Measurements from ENCODE around the gene ZNF664.

Gene ZNF664

GRCh38 chr12:124013073-124013472 lies 40.1 kb downstream of the ZNF664 start:
- Histone ChIP-seq H3K14ac (ENCODE audit: low read length) (no peak overlapping the region), H3K27ac (ENCODE audit: low read depth, low read length) (no peak overlapping the region)

DNA sequence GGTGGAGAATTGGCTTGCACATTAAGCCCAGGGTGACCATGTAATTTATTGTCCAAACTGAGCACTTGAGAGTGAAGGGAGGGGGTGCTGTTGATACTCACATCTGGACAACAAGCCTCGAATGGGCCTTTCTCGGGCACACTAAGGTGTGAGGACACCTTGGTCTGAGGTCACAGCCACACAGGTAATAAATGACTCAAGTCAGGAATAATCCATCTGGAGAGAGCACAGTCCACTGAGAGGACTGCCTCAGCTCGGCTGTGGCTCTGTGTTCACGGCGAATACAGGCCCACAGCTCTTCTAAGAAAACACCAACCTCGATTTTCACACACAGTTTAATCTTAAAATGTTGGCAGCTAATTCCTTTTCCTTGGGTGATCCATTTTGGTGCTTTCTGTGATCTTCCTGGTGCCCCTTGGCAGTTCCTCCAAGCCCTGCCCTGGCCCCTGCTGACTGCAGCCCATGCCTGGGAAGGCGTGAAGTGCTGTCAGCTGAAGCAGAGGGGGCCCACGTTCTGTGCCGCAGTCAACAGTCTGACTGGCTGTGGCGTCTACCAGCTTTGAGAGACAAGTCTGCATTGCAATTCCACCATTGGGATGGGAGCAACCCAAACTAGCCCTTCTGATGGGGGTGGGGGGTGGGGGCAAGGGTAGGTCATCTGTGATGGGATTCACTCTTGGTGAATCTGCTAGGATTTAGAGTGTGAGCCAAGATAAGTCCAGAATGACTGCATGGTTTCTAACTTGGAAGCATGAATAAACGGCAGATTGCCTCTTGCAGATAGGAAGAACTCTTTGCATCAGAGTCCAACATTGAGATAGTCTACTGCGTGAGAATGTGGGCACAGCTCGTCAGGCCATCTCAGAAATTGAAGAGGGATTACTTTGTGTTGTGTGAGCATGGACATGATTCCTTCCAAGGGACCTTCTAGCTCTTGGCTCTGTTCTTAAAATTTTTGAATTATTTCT lies 42.8 kb downstream of the ZNF664 start:
- no peak overlapping the region for H3K4ac ChIP-seq (ENCODE audit: low read depth, low read length)
- no peak overlapping the region for H3K4me3 ChIP-seq (ENCODE audit: low read depth, low read length)
- no peak overlapping the region for H3K9ac ChIP-seq (ENCODE audit: low read length)
- H3K79me1 ChIP-seq (ENCODE audit: low read length), result no peaks in the 10 kb centered on the region
- H3K36me3 ChIP-seq (ENCODE audit: control insufficient read depth in 1 of 2, insufficient read depth in 2 of 2, low read length in 2 of 2), result peaks cover 9 to 24% of the 10 kb centered on the region in 2 experiments
- no peak overlapping the region for H4K8ac ChIP-seq (ENCODE audit: low read depth, low read length)
- H3K79me2 ChIP-seq (ENCODE audit: control insufficient read depth, insufficient read depth, low read length, poor library complexity), result no peaks in the 10 kb centered on the region
- H2BK120ac ChIP-seq (ENCODE audit: insufficient read depth, low read length, poor library complexity), result no peak overlapping the region
- no peak overlapping the region for H2AFZ ChIP-seq (ENCODE audit: insufficient read depth, low read length, poor library complexity)
- no peak overlapping the region for H3K14ac ChIP-seq (ENCODE audit: low read length)
- no peak overlapping the region for H4K91ac ChIP-seq (ENCODE audit: low read depth, low read length)
- no peak overlapping the region for H3K18ac ChIP-seq (ENCODE audit: low read length)
- no peaks in the 10 kb centered on the region for H3K4me1 ChIP-seq (ENCODE audit: control insufficient read depth in 1 of 2, insufficient read depth in 2 of 2, low read length in 2 of 2)
- no peak overlapping the region for H3K4me2 ChIP-seq (ENCODE audit: low read length)
- H4K12ac ChIP-seq (ENCODE audit: low read depth, low read length), result no peak overlapping the region
- no peak overlapping the region for H2AK5ac ChIP-seq (ENCODE audit: low read length)
- H3K23ac ChIP-seq (ENCODE audit: low read length), result no peak overlapping the region
- H2BK5ac ChIP-seq (ENCODE audit: low read depth, low read length, poor library complexity), result no peak overlapping the region
- DNase-seq, result no peak
- no peaks in the 10 kb centered on the region for H3K9me3 ChIP-seq (ENCODE audit: insufficient read depth, low read depth, low read length)
- H2BK12ac ChIP-seq (ENCODE audit: low read length), result no peak overlapping the region
- no peak overlapping the region for H3K27ac ChIP-seq (ENCODE audit: low read depth, low read length)
- H3K27me3 ChIP-seq (ENCODE audit: insufficient read depth, low read length), result no peaks in the 10 kb centered on the region
- no CpG with 5 or more reads among the region's 13 CpGs for WGBS (ENCODE audit: extremely low coverage, insufficient coverage, insufficient read length)

More at GRCh38 chr12:124013073-124013472, 40.1 kb downstream of the ZNF664 start:
- H2AK5ac ChIP-seq (ENCODE audit: low read length), result no peak overlapping the region
- H2BK12ac ChIP-seq (ENCODE audit: low read length), result no peak overlapping the region
- no peak overlapping the region for H3K18ac ChIP-seq (ENCODE audit: low read length)
- H3K79me2 ChIP-seq (ENCODE audit: control insufficient read depth, insufficient read depth, low read length, poor library complexity), result no peaks in the 10 kb centered on the region
- no CpG with 5 or more reads among the region's 7 CpGs for WGBS (ENCODE audit: extremely low coverage, insufficient coverage, insufficient read length)
- H3K27me3 ChIP-seq (ENCODE audit: insufficient read depth, low read length), result no peaks in the 10 kb centered on the region
- H3K36me3 ChIP-seq (ENCODE audit: control insufficient read depth in 1 of 2, insufficient read depth in 2 of 2, low read length in 2 of 2), result peaks cover 11 to 26% of the 10 kb centered on the region in 2 experiments
- H3K4me2 ChIP-seq (ENCODE audit: low read length), result no peak overlapping the region
- H3K9me3 ChIP-seq (ENCODE audit: insufficient read depth, low read depth, low read length), result no peaks in the 10 kb centered on the region
- H4K12ac ChIP-seq (ENCODE audit: low read depth, low read length), result no peak overlapping the region
- H3K4ac ChIP-seq (ENCODE audit: low read depth, low read length), result no peak overlapping the region
- no peak overlapping the region for H3K4me3 ChIP-seq (ENCODE audit: low read depth, low read length)
- H2AFZ ChIP-seq (ENCODE audit: insufficient read depth, low read length, poor library complexity), result no peak overlapping the region
- no peak overlapping the region for H2BK5ac ChIP-seq (ENCODE audit: low read depth, low read length, poor library complexity)
- no peaks in the 10 kb centered on the region for H3K4me1 ChIP-seq (ENCODE audit: control insufficient read depth in 1 of 2, insufficient read depth in 2 of 2, low read length in 2 of 2)
- no peak overlapping the region for H2BK120ac ChIP-seq (ENCODE audit: insufficient read depth, low read length, poor library complexity)
- no peak for DNase-seq
- H4K8ac ChIP-seq (ENCODE audit: low read depth, low read length), result no peak overlapping the region
- H3K23ac ChIP-seq (ENCODE audit: low read length), result no peak overlapping the region
- H3K9ac ChIP-seq (ENCODE audit: low read length), result no peak overlapping the region
- H4K91ac ChIP-seq (ENCODE audit: low read depth, low read length), result no peak overlapping the region
- no peaks in the 10 kb centered on the region for H3K79me1 ChIP-seq (ENCODE audit: low read length)

DNA sequence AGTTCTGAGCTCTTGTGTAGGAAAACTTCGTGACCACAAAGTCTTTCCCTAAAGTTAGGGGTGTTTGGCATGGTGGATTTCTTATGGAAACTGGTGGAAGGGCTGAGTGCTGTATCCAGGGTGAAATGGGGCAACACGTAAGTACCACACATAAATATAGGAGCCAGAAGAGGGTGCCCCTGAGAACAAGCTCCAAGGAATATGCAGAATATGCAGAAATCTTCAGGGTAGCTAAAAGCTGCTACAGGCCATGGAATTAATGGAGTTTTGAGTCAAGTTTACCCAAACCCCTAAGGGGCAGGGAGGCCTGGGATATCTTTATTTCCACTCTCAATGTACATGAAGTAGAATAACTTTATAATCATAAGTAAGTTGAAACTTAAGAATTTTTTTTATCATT lies 44.0 kb downstream of the ZNF664 start:
- H3K23ac ChIP-seq (ENCODE audit: low read length), result no peak overlapping the region
- H3K4me3 ChIP-seq (ENCODE audit: low read depth, low read length), result no peak overlapping the region
- no peak overlapping the region for H2BK5ac ChIP-seq (ENCODE audit: low read depth, low read length, poor library complexity)
- no peak overlapping the region for H4K12ac ChIP-seq (ENCODE audit: low read depth, low read length)
- WGBS (ENCODE audit: extremely low coverage, insufficient coverage, insufficient read length), result no CpG with 5 or more reads among the region's 2 CpGs
- no peak overlapping the region for H3K18ac ChIP-seq (ENCODE audit: low read length)
- no peak overlapping the region for H2AFZ ChIP-seq (ENCODE audit: insufficient read depth, low read length, poor library complexity)
- no peak overlapping the region for H3K9ac ChIP-seq (ENCODE audit: low read length)
- no peak overlapping the region for H2BK120ac ChIP-seq (ENCODE audit: insufficient read depth, low read length, poor library complexity)
- no peaks in the 10 kb centered on the region for H3K4me1 ChIP-seq (ENCODE audit: control insufficient read depth in 1 of 2, insufficient read depth in 2 of 2, low read length in 2 of 2)
- H3K36me3 ChIP-seq (ENCODE audit: control insufficient read depth in 1 of 2, insufficient read depth in 2 of 2, low read length in 2 of 2), result peaks cover 6 to 18% of the 10 kb centered on the region in 2 experiments
- no peak overlapping the region for H3K14ac ChIP-seq (ENCODE audit: low read length)
- H3K9me3 ChIP-seq (ENCODE audit: insufficient read depth, low read depth, low read length), result no peaks in the 10 kb centered on the region
- no peak for DNase-seq
- H3K79me1 ChIP-seq (ENCODE audit: low read length), result no peaks in the 10 kb centered on the region
- no peaks in the 10 kb centered on the region for H3K79me2 ChIP-seq (ENCODE audit: control insufficient read depth, insufficient read depth, low read length, poor library complexity)
- H4K8ac ChIP-seq (ENCODE audit: low read depth, low read length), result no peak overlapping the region
- no peak overlapping the region for H2AK5ac ChIP-seq (ENCODE audit: low read length)
- H3K4me2 ChIP-seq (ENCODE audit: low read length), result no peak overlapping the region
- no peak overlapping the region for H3K4ac ChIP-seq (ENCODE audit: low read depth, low read length)
- H3K27me3 ChIP-seq (ENCODE audit: insufficient read depth, low read length), result no peaks in the 10 kb centered on the region
- no peak overlapping the region for H4K91ac ChIP-seq (ENCODE audit: low read depth, low read length)
- H2BK12ac ChIP-seq (ENCODE audit: low read length), result no peak overlapping the region
- no peak overlapping the region for H3K27ac ChIP-seq (ENCODE audit: low read depth, low read length)

GRCh38 chr12:124018539-124018938 lies 45.5 kb downstream of the ZNF664 start:
- no peak overlapping the region for H3K18ac ChIP-seq (ENCODE audit: low read length)
- no peak for DNase-seq
- H2AK5ac ChIP-seq (ENCODE audit: low read length), result no peak overlapping the region
- no peak overlapping the region for H4K91ac ChIP-seq (ENCODE audit: low read depth, low read length)
- H3K4me3 ChIP-seq (ENCODE audit: low read depth, low read length), result no peak overlapping the region
- H3K79me2 ChIP-seq (ENCODE audit: control insufficient read depth, insufficient read depth, low read length, poor library complexity), result no peaks in the 10 kb centered on the region
- no peak overlapping the region for H3K23ac ChIP-seq (ENCODE audit: low read length)
- no peak overlapping the region for H2BK120ac ChIP-seq (ENCODE audit: insufficient read depth, low read length, poor library complexity)
- H3K4me2 ChIP-seq (ENCODE audit: low read length), result no peak overlapping the region
- no CpG with 5 or more reads among the region's 2 CpGs for WGBS (ENCODE audit: extremely low coverage, insufficient coverage, insufficient read length)
- no peak overlapping the region for H4K8ac ChIP-seq (ENCODE audit: low read depth, low read length)
- no peaks in the 10 kb centered on the region for H3K79me1 ChIP-seq (ENCODE audit: low read length)
- H2BK5ac ChIP-seq (ENCODE audit: low read depth, low read length, poor library complexity), result no peak overlapping the region
- no peak overlapping the region for H3K4ac ChIP-seq (ENCODE audit: low read depth, low read length)
- no peaks in the 10 kb centered on the region for H3K9me3 ChIP-seq (ENCODE audit: insufficient read depth, low read depth, low read length)
- no peak overlapping the region for H2AFZ ChIP-seq (ENCODE audit: insufficient read depth, low read length, poor library complexity)
- peaks cover 0 to 8% of the 10 kb centered on the region in 2 experiments for H3K36me3 ChIP-seq (ENCODE audit: control insufficient read depth in 1 of 2, insufficient read depth in 2 of 2, low read length in 2 of 2)
- no peak overlapping the region for H4K12ac ChIP-seq (ENCODE audit: low read depth, low read length)
- H3K27me3 ChIP-seq (ENCODE audit: insufficient read depth, low read length), result no peaks in the 10 kb centered on the region
- no peak overlapping the region for H2BK12ac ChIP-seq (ENCODE audit: low read length)
- H3K27ac ChIP-seq (ENCODE audit: low read depth, low read length), result no peak overlapping the region
- H3K14ac ChIP-seq (ENCODE audit: low read length), result no peak overlapping the region
- no peak overlapping the region for H3K9ac ChIP-seq (ENCODE audit: low read length)
- no peaks in the 10 kb centered on the region for H3K4me1 ChIP-seq (ENCODE audit: control insufficient read depth in 1 of 2, insufficient read depth in 2 of 2, low read length in 2 of 2)
